GM12864 (cell line): Measurements from ENCODE around the gene LSP1.

ENCODE experiments used
- DNase-seq: peaks from one replicate; pipeline ENCODE4 v3.0.0-alpha.2; 2011; ENCODE audit warnings: low read depth
- H3K4me3 ChIP-seq: 2 replicates; pipeline ENCODE4 v1.5.1; 2011; ENCODE audit warnings: mild to moderate bottlenecking, low read depth, low read length, control low read depth
- TF ChIP-seq, protein P1 (sequence below): IDR thresholded peaks from 2 replicates; pipeline ENCODE4 v1.5.1; 2011; ENCODE audit warnings: low read depth, mild to moderate bottlenecking, moderate library complexity, low read length, control low read depth, inconsistent platforms; ENCODE audit errors: missing control alignments

LSP1 gene

GRCh38 chr11:1838426-1839144, 14.3 kb upstream of the LSP1 start, which contains the start of gene TNNI2:
Gene TNNI2 (plus strand): TSS chr11:1838981. CDS start chr11:1839697, 716 bp downstream.
- H3K4me3 ChIP-seq, result no peak within 1 kb of the TSS
- TF ChIP-seq, protein P1, sequence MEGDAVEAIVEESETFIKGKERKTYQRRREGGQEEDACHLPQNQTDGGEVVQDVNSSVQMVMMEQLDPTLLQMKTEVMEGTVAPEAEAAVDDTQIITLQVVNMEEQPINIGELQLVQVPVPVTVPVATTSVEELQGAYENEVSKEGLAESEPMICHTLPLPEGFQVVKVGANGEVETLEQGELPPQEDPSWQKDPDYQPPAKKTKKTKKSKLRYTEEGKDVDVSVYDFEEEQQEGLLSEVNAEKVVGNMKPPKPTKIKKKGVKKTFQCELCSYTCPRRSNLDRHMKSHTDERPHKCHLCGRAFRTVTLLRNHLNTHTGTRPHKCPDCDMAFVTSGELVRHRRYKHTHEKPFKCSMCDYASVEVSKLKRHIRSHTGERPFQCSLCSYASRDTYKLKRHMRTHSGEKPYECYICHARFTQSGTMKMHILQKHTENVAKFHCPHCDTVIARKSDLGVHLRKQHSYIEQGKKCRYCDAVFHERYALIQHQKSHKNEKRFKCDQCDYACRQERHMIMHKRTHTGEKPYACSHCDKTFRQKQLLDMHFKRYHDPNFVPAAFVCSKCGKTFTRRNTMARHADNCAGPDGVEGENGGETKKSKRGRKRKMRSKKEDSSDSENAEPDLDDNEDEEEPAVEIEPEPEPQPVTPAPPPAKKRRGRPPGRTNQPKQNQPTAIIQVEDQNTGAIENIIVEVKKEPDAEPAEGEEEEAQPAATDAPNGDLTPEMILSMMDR, result no peak
- no peak for DNase-seq

- H3K4me3 ChIP-seq, result no peak overlapping the region
- TF ChIP-seq, protein P1, result no peak
- no peak for DNase-seq
Observed at GRCh38 chr11:1839204-1839923, 13.5 kb upstream of the LSP1 start.

DNA sequence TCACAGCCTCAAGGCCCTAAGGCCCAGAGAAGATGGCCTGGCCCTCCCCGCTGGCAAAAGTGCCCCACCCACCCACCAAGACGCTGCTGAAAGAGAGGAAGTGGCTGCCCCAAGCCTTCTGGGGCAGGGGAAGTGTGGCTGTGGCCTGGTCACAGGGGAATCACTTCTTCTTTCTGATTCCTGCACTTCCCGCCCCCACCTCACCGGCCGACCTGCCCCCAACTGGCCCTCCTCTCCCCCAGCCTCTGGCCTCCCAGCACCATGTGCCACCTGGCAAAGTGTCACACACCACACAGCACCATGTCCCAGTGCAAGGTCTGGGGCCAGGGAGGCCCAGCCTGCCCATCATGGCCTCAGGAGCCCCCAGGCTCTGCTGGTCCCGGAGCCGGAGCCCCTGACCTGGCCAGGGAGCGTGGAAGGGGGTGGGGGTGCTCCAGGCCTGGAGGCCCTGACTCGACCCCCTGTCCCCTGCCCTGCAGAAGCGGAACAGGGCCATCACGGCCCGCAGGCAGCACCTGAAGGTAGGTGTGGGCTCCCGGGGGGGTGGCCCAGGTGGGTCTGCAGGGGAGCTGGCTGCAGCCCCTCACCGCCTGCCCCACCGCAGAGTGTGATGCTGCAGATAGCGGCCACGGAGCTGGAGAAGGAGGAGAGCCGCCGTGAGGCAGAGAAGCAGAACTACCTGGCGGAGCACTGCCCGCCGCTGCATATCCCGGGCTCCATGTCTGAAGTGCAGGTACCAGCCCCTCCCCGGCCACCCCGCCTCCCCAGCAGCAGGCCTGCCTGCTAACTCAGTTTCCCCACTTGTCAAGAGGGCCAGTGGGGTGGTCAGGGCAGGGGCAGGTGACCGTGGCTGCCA, 12.7 kb upstream of the LSP1 start:
- peak; percentile 45 for DNase-seq
- TF ChIP-seq, protein P1, result no peak
- H3K4me3 ChIP-seq, result no peak overlapping the region

DNA sequence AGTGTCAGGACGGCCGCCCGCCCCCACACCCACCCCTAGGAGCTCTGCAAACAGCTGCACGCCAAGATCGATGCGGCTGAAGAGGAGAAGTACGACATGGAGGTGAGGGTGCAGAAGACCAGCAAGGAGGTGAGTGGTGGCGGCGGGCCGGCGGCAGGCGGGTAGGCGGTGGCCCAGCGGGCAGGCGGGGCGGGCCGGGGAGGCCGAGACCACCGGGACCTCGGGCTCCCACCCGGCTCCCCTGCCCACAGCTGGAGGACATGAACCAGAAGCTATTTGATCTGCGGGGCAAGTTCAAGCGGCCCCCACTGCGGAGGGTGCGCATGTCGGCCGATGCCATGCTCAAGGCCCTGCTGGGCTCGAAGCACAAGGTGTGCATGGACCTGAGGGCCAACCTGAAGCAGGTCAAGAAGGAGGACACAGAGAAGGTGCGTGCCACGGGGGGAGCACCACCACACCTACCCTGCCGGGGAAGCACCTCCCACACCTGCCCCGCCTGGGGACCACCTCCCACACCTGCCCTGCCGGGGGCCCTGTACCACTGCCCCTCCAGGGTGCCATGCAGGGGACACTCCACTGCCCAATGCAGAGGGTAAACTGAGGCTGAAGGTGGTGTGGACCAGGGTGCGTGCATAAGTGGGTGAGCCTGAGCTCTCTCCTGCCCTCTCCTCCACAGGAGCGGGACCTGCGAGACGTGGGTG, 12.0 kb upstream of the LSP1 start:
- no peak overlapping the region for H3K4me3 ChIP-seq
- TF ChIP-seq, protein P1, result no peak

DNA sequence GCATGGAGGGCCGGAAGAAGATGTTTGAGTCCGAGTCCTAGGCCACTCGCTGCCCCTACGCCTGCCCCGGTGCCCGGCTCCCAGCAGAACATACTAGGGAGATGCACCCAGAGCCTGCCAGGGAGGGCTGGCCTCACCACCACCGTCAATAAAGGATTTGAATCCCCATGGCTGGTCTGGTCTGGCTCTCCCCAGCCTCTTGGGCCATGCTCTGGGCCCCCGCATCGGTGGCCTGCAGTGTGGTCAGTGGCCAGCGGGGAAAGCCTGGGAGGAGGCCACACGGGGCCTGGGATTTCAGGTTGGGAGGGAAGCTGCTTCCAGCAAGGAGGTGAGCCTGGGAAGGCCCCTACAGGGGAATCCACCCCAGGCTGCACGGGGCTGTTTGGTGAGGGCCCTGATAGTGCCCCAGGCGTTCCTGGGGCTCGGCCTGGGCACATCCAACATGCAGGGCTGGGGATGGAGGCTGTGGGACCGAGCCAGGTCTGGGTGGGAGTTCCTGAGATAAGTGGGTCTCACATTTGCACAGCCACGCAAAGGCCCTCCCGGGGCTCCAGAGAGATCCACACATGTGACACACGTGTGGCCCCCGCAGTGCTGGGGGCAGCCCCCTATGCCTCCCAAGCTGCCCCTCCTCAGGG, 11.3 kb upstream of the LSP1 start:
- no peak for DNase-seq
- no peak overlapping the region for H3K4me3 ChIP-seq
- TF ChIP-seq, protein P1, result no peak

More for the DNA sequence above, 12.0 kb upstream of the LSP1 start:
- DNase-seq, result no peak
